ENCODE results near the gene IFI27L2.

GRCh38 chr14:94116701-94117100 lies 12.7 kb downstream of the IFI27L2 start:
- no peak for TF ChIP-seq EZH2 (IDR thresholded peaks at IDR 0.05; ENCODE audit: insufficient read depth, poor library complexity, severe bottlenecking)
- TF ChIP-seq EZH2phosphoT487 (IDR thresholded peaks at IDR 0.05; ENCODE audit: insufficient read depth, low read depth), result no peak
